GM18907 (cell line): Measurements from ENCODE around the gene CENPV.
"Not testable (repeated sequence)": the region's sequence is repeated elsewhere in the genome, so short reads cannot be mapped to it uniquely, and the experiment has no call there.

Source experiments
- ATAC-seq: cut with Tn5 transposase; IDR thresholded peaks from one replicate; pipeline ENCODE4 v1.9.1; 2021; ENCODE audit warnings: mild to moderate bottlenecking, moderate library complexity; ENCODE audit not compliant: unreplicated experiment

CENPV gene

GRCh38 chr17:16314859-16315258 lies 38.4 kb downstream of the CENPV start:
- no peak for ATAC-seq

- no peak for ATAC-seq
These were observed 39.1 kb downstream of the CENPV start for GRCh38 chr17:16314189-16314588.

- no peak for ATAC-seq
These were observed 39.9 kb downstream of the CENPV start for GRCh38 chr17:16313139-16314090.

GRCh38 chr17:16312061-16312460 lies 41.2 kb downstream of the CENPV start:
- ATAC-seq, result not testable (repeated sequence)

- ATAC-seq, result no peak
These were observed 47.1 kb downstream of the CENPV start for GRCh38 chr17:16306211-16306610.

- no peak for ATAC-seq
These were observed 48.4 kb downstream of the CENPV start for GRCh38 chr17:16304830-16305229.

- no peak for ATAC-seq
These were observed 50.4 kb downstream of the CENPV start for GRCh38 chr17:16302856-16303255.

GRCh38 chr17:16301963-16302855 lies 51.1 kb downstream of the CENPV start:
- no peak for ATAC-seq

- ATAC-seq, result no peak
These were observed 52.7 kb downstream of the CENPV start for GRCh38 chr17:16300554-16300953.

- no peak for ATAC-seq
These were observed 55.1 kb downstream of the CENPV start for GRCh38 chr17:16298140-16298662.

- no peak for ATAC-seq
These were observed 55.7 kb downstream of the CENPV start for GRCh38 chr17:16297367-16298139.

- ATAC-seq, result not testable (repeated sequence)
These were observed 57.2 kb downstream of the CENPV start for GRCh38 chr17:16296072-16296471.

GRCh38 chr17:16294560-16294959 lies 58.7 kb downstream of the CENPV start:
- no peak for ATAC-seq

- no peak for ATAC-seq
These were observed 59.3 kb downstream of the CENPV start for GRCh38 chr17:16293931-16294330.
